Neural progenitor cell (in vitro differentiated cells): ENCODE results near the gene TWIST2. TPM values are rescaled to one million over a fixed set of nuclear protein-coding genes. Genes with fewer than 3 reads are reported as not detected.

Source experiments
- DNase-seq: peaks from one replicate; pipeline ENCODE4 v3.0.0-alpha.2; 2016; ENCODE audit warnings: low spot score
- H2AFZ ChIP-seq: fragments of 200-600 bp; sonication (generic); replicated peaks from 2 replicates; pipeline ENCODE4 v1.6.1; 2016; ENCODE audit warnings: antibody characterized with exemption
- H3F3A ChIP-seq: fragments of 200-600 bp; sonication (generic); 2 replicates; pipeline ENCODE4 v1.6.1; 2016; ENCODE audit warnings: antibody characterized with exemption, low read depth
- H3K27ac ChIP-seq: fragments of 200-600 bp; sonication (generic); 2 replicates; pipeline ENCODE4 v1.5.1; 2016; ENCODE audit warnings: mild to moderate bottlenecking
- H3K27me3 ChIP-seq: fragments of 200-600 bp; sonication (generic); 2 replicates; pipeline ENCODE4 v1.6.1; 2016; ENCODE audit warnings: mild to moderate bottlenecking, moderate library complexity
- H3K36me3 ChIP-seq: fragments of 200-600 bp; sonication (generic); 2 replicates; pipeline ENCODE4 v1.5.1; 2016
- H3K4me1 ChIP-seq: fragments of 200-600 bp; sonication (generic); 2 replicates; pipeline ENCODE4 v1.6.1; 2016; ENCODE audit warnings: mixed run types
- H3K4me2 ChIP-seq: fragments of 200-600 bp; sonication (generic); 2 replicates; pipeline ENCODE4 v1.6.1; 2016
- H3K4me3 ChIP-seq: fragments of 200-600 bp; sonication (generic); 2 replicates; pipeline ENCODE4 v1.5.1; 2016
- H3K79me2 ChIP-seq: fragments of 200-600 bp; sonication (generic); 2 replicates; pipeline ENCODE4 v1.6.1; 2016; ENCODE audit warnings: low read depth
- H3K9ac ChIP-seq: fragments of 200-600 bp; sonication (generic); 2 replicates; pipeline ENCODE4 v1.6.1; 2016
- H3K9me3 ChIP-seq: fragments of 200-600 bp; sonication (generic); 2 replicates; pipeline ENCODE4 v1.5.1; 2016; ENCODE audit warnings: low read depth
- H4K20me1 ChIP-seq: fragments of 200-600 bp; sonication (generic); 2 replicates; pipeline ENCODE4 v1.6.1; 2016; ENCODE audit warnings: low read depth
- H3K27ac Mint-ChIP-seq: 3 replicates; pipeline ENCODE4 v1.8.0; 2021; ENCODE audit warnings: mixed read lengths
- H3K27me3 Mint-ChIP-seq: 2 replicates; pipeline ENCODE4 v1.8.0; 2022; ENCODE audit warnings: low read depth, mild to moderate bottlenecking, inconsistent platforms, moderate library complexity, mixed read lengths; ENCODE audit not compliant: insufficient read depth
- H3K36me3 Mint-ChIP-seq: 3 replicates; pipeline ENCODE4 v1.8.0; 2021; ENCODE audit warnings: mixed read lengths
- H3K4me1 Mint-ChIP-seq: 3 replicates; pipeline ENCODE4 v1.8.0; 2021; ENCODE audit warnings: mixed read lengths
- H3K4me3 Mint-ChIP-seq: 3 replicates; pipeline ENCODE4 v1.8.0; 2021; ENCODE audit warnings: mild to moderate bottlenecking, moderate library complexity, mixed read lengths
- H3K9me3 Mint-ChIP-seq: 3 replicates; pipeline ENCODE4 v1.8.0; 2020; ENCODE audit warnings: mixed read lengths
- EZH2 ChIP-seq: fragments of 200-600 bp; sonication (generic); IDR thresholded peaks from 2 replicates; pipeline ENCODE4 v1.6.1; 2017; ENCODE audit warnings: antibody characterized with exemption, mild to moderate bottlenecking, moderate library complexity
- EZH2phosphoT487 ChIP-seq: fragments of 200-600 bp; sonication (generic); IDR thresholded peaks from 2 replicates; pipeline ENCODE4 v1.6.1; 2017; ENCODE audit warnings: antibody characterized with exemption
- total RNA-seq: library from RNA; depleted of rRNA; stranded (reverse); fragments of >200 nt; gene quantifications from 2 replicates; pipeline ENCODE4 v1.2.3, GENCODE V29; 2015; ENCODE audit warnings: low replicate concordance
- TF ChIP-seq, protein P1 (sequence below): fragments of 200-600 bp; sonication (generic); IDR thresholded peaks from 2 replicates; pipeline ENCODE4 v1.5.1; 2017; ENCODE audit warnings: antibody characterized with exemption, mild to moderate bottlenecking

TWIST2 gene
- total RNA-seq, 1 donor from 2014 or later, result 0.51 TPM

DNA sequence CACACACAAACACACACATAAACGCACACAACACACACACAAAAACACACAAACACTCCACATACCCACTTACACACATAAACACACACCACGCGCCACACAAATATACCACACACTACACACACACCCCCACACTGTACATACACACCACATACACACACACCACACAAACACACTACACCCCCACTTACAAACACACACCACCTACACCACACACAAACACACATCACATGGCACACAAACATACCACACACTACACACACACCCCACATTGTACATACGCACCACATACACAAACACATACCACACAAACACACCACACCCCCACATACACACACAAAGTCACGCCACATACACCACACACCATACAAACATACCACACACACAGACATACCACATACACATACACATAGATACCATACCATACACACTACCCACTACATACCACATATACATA is 59.9 kb downstream of the TWIST2 start:
- H3F3A ChIP-seq, result peaks cover 8% of the 10 kb centered on the region
- Mint-ChIP-seq H3K4me1 (peaks cover 23% of the 10 kb centered on the region), H3K4me3 (no peak overlapping the region), H3K9me3 (peaks cover 3% of the 10 kb centered on the region), H3K36me3 (peaks cover 2% of the 10 kb centered on the region), H3K27me3 (peaks cover 11% of the 10 kb centered on the region), H3K27ac (no peak overlapping the region)
- TF ChIP-seq EZH2phosphoT487, result no peak
- TF ChIP-seq, protein P1, sequence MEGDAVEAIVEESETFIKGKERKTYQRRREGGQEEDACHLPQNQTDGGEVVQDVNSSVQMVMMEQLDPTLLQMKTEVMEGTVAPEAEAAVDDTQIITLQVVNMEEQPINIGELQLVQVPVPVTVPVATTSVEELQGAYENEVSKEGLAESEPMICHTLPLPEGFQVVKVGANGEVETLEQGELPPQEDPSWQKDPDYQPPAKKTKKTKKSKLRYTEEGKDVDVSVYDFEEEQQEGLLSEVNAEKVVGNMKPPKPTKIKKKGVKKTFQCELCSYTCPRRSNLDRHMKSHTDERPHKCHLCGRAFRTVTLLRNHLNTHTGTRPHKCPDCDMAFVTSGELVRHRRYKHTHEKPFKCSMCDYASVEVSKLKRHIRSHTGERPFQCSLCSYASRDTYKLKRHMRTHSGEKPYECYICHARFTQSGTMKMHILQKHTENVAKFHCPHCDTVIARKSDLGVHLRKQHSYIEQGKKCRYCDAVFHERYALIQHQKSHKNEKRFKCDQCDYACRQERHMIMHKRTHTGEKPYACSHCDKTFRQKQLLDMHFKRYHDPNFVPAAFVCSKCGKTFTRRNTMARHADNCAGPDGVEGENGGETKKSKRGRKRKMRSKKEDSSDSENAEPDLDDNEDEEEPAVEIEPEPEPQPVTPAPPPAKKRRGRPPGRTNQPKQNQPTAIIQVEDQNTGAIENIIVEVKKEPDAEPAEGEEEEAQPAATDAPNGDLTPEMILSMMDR, result no peak
- no peak for TF ChIP-seq EZH2
- H3K4me1 ChIP-seq, result peaks cover 7% of the 10 kb centered on the region
- H3K9ac ChIP-seq, result no peak overlapping the region
- no peaks in the 10 kb centered on the region for H3K27me3 ChIP-seq
- no peaks in the 10 kb centered on the region for H3K79me2 ChIP-seq
- H2AFZ ChIP-seq, result no peak overlapping the region
- H4K20me1 ChIP-seq, result no peaks in the 10 kb centered on the region
- no peak overlapping the region for H3K27ac ChIP-seq
- H3K36me3 ChIP-seq, result no peaks in the 10 kb centered on the region
- no peak overlapping the region for H3K4me2 ChIP-seq
- no peak for DNase-seq
- no peak overlapping the region for H3K4me3 ChIP-seq
- no peaks in the 10 kb centered on the region for H3K9me3 ChIP-seq

DNA sequence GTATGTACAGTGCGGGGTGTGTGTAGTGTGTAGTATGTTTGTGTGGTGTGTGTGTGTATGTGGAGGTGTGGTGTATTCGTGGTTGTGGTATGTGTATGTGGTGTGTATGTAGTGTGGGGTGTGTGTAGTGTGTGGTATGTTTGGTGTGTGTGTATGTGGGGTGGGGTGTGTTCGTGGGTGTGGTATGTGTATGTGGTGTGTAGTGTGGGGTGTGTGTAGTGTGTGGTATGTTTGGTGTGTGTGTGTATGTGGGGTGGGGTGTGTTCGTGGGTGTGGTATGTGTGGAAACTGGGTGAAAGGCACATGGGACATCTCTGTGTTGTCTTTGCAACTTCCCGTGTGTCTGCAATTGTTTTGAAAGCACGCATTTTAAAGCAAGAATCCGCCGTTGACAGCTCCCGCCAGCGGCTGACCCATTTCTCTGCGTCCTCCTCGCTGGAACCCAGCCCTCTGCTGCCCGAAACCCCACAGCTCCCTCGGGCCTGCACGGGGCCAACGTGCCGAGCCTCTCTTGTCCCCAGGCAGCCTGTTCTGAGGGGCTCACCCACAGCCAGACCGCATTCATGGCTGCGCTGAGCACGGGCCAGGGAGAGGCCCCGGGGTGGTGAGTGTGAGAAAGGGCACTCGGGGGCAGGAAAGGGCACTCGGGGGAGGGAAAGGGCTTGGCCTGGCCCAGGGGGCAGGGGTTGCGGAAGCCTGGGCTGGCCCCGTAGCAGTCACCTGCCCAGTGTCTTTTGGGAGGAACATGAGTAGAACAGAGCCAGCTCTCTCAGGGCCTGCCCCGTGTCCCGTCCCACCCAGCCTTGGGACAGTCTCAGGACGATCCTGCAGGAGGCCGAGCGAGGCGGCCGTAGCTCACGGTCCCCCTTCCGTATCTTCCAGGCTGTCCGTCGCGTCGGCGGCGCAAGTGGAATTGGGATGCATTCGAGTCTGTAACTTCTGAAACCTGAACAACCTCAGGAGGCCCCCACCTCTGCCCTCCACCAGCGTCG is 61.4 kb downstream of the TWIST2 start:
- H3K36me3 Mint-ChIP-seq, result peaks cover 2% of the 10 kb centered on the region
- Histone ChIP-seq H3K9me3 (no peaks in the 10 kb centered on the region), H2AFZ (peak overlapping the region; percentile 77), H3K27me3 (no peaks in the 10 kb centered on the region), H4K20me1 (no peaks in the 10 kb centered on the region), H3K4me2 (no peak overlapping the region), H3K27ac (no peak overlapping the region), H3K36me3 (no peaks in the 10 kb centered on the region), H3K79me2 (no peaks in the 10 kb centered on the region), H3K9ac (no peak overlapping the region), H3F3A (peaks cover 8% of the 10 kb centered on the region), H3K4me1 (peaks cover 7% of the 10 kb centered on the region), H3K4me3 (no peak overlapping the region)
- H3K27me3 Mint-ChIP-seq, result peaks cover 14% of the 10 kb centered on the region
- TF ChIP-seq EZH2phosphoT487, result no peak
- no peak for TF ChIP-seq EZH2
- TF ChIP-seq, protein P1, result no peak
- peaks cover 25% of the 10 kb centered on the region for H3K4me1 Mint-ChIP-seq
- no peak overlapping the region for H3K27ac Mint-ChIP-seq
- H3K4me3 Mint-ChIP-seq, result no peak overlapping the region
- peak; percentile 49 for DNase-seq
- H3K9me3 Mint-ChIP-seq, result peaks cover 3% of the 10 kb centered on the region

DNA sequence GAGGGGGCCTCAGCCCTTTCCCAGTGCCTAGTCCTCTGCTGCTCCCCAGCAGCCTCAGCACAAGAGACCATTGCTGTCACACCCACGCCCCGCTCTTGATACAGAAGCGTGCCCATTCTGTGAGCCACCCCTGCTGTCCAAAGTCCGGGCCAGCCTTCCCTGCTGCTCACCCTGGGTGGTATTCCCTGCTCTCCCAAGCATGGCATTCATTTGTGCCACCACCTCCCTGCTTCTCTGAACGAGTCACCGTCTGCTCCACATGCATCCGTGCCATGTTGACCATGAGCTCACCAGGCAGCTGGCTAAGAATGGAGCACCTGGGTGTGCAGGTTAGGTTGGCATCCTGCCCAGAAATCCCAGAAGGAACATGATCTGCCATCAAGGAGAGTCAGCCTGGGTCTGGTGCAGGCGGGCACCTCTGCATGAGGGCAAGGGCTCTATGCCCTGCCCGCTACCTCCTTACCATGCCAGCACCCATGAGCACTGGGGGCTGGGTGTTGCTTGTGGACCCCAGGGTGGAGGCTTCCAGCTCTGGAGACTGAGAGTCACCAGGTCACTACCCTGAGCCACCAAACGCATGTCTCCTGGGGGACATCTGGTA is 63.0 kb downstream of the TWIST2 start:
- Mint-ChIP-seq H3K36me3 (peaks cover 2% of the 10 kb centered on the region), H3K4me3 (no peak overlapping the region), H3K27ac (no peak overlapping the region), H3K27me3 (peaks cover 14% of the 10 kb centered on the region), H3K9me3 (peaks cover 3% of the 10 kb centered on the region), H3K4me1 (peaks cover 25% of the 10 kb centered on the region)
- Histone ChIP-seq H3K79me2 (no peaks in the 10 kb centered on the region), H3K36me3 (no peaks in the 10 kb centered on the region), H2AFZ (no peak overlapping the region), H3K4me2 (no peak overlapping the region), H4K20me1 (no peaks in the 10 kb centered on the region), H3K4me3 (no peak overlapping the region), H3K4me1 (peaks cover 7% of the 10 kb centered on the region), H3K9ac (no peak overlapping the region), H3F3A (peaks cover 8% of the 10 kb centered on the region), H3K27me3 (no peaks in the 10 kb centered on the region), H3K27ac (no peak overlapping the region), H3K9me3 (no peaks in the 10 kb centered on the region)
- no peak for DNase-seq
- TF ChIP-seq, protein P1, result no peak
- no peak for TF ChIP-seq EZH2
- no peak for TF ChIP-seq EZH2phosphoT487
